ENCODE results near the gene MON1A.

GRCh38 chr3:49906073-49906743 is 23.4 kb downstream of the MON1A start:
- TF ChIP-seq POLR2AphosphoS5 (IDR thresholded peaks at IDR 0.05; ENCODE audit: borderline replicate concordance, low read depth, low read length) (no peak), EZH2 (IDR thresholded peaks at IDR 0.05) (no peak), FOXP2 (optimal IDR thresholded peaks at IDR 0.05; ENCODE audit: control extremely low read depth, extremely low read length, insufficient read depth) (no peak)

All from SK-N-MC (cell line).